PC-9 (cell line): ENCODE results near the gene KLHDC7B. TPM values are rescaled to one million over a fixed set of nuclear protein-coding genes. Genes with fewer than 3 reads are reported as not detected.

Experiments
- BruUV-seq: library from RNA; stranded (reverse); fragments of 400-500 nt; replicated peaks from 2 replicates; lab custom pipeline; 2021; lab: Mats Ljungman, UMichigan
- CTCF ChIA-PET: fragments of 300-600 bp; sonication (Branson Sonifier 250); formaldehyde crosslinking; loops from one replicate; lab custom pipeline; 2022; ENCODE audit warnings: antibody characterized with exemption; lab: Charles Lee
- POLR2A ChIA-PET: fragments of 300-600 bp; sonication (Branson Sonifier 250); formaldehyde crosslinking; loops from one replicate; lab custom pipeline; 2022; ENCODE audit warnings: antibody characterized with exemption; ENCODE audit not compliant: unreplicated experiment; lab: Charles Lee
- DNase-seq, 2 experiments: peaks; one replicate each; pipeline versions ENCODE4 v3.0.0 to v3.0.0-alpha.2; 2015 to 2022; ENCODE audit warnings: mixed read lengths in 1 of 2
- H2AFZ ChIP-seq: fragments of 200-600 bp; sonication (generic); 2 replicates; pipeline ENCODE4 v1.8.1; 2017; ENCODE audit warnings: antibody characterized with exemption
- H3F3A ChIP-seq: fragments of 200-600 bp; sonication (generic); 2 replicates; pipeline ENCODE4 v1.8.1; 2017; ENCODE audit warnings: antibody characterized with exemption, mild to moderate bottlenecking, low read depth; ENCODE audit not compliant: insufficient read depth
- H3K27ac ChIP-seq: fragments of 200-600 bp; sonication (generic); 2 replicates; pipeline ENCODE4 v1.6.1; 2016; ENCODE audit warnings: mixed run types
- H3K27me3 ChIP-seq: fragments of 200-600 bp; sonication (generic); 2 replicates; pipeline ENCODE4 v1.6.1; 2016; ENCODE audit warnings: low read depth, mixed run types; ENCODE audit not compliant: insufficient read depth
- H3K36me3 ChIP-seq: fragments of 200-600 bp; sonication (generic); 2 replicates; pipeline ENCODE4 v1.6.1; 2016; ENCODE audit warnings: low read depth, mixed run types
- H3K4me1 ChIP-seq: fragments of 200-600 bp; sonication (generic); replicated peaks from 2 replicates; pipeline ENCODE4 v1.6.1; 2016; ENCODE audit warnings: mixed run types; ENCODE audit not compliant: insufficient read depth
- H3K4me2 ChIP-seq: fragments of 200-600 bp; sonication (generic); 2 replicates; pipeline ENCODE4 v1.6.1; 2017; ENCODE audit warnings: mixed run types
- H3K4me3 ChIP-seq: fragments of 200-600 bp; sonication (generic); 2 replicates; pipeline ENCODE4 v1.6.1; 2016; ENCODE audit warnings: mixed run types
- H3K79me2 ChIP-seq: fragments of 200-600 bp; sonication (generic); 2 replicates; pipeline ENCODE4 v1.6.1; 2017; ENCODE audit warnings: low read depth, mixed run types
- H3K9me2 ChIP-seq: fragments of 200-600 bp; sonication (generic); 2 replicates; pipeline ENCODE4 v1.8.1; 2017; ENCODE audit warnings: mild to moderate bottlenecking; ENCODE audit not compliant: insufficient read depth
- H3K9me3 ChIP-seq: fragments of 200-600 bp; sonication (generic); 2 replicates; pipeline ENCODE4 v1.8.1; 2016; ENCODE audit warnings: low read depth; ENCODE audit not compliant: insufficient read depth
- H4K20me1 ChIP-seq: fragments of 200-600 bp; sonication (generic); 2 replicates; pipeline ENCODE4 v1.8.1; 2017; ENCODE audit not compliant: insufficient read depth
- EZH2 ChIP-seq: fragments of 200-600 bp; sonication (generic); IDR thresholded peaks from 2 replicates; pipeline ENCODE4 v1.8.0; 2017; ENCODE audit warnings: antibody characterized with exemption, low read depth
- intact Hi-C: fragments of 100-400 bp; cut with micrococcal nuclease; formaldehyde crosslinking; loops from one replicate; pipeline ENCODE4 v1.10.0; 2022; ENCODE audit not compliant: unreplicated experiment
- total RNA-seq: library from RNA; stranded (reverse); gene quantifications from 2 replicates; pipeline ENCODE4 v1.2.3, GENCODE V29; 2021
- TF ChIP-seq, protein P1 (sequence below): fragments of 200-600 bp; sonication (generic); conservative IDR thresholded peaks from 2 replicates; pipeline ENCODE4 v1.6.1; 2017; ENCODE audit warnings: mixed run types, antibody characterized with exemption, mild to moderate bottlenecking, moderate library complexity

The KLHDC7B gene
- total RNA-seq, 1 experiment from 2014 or later: 0.72 TPM

DNA sequence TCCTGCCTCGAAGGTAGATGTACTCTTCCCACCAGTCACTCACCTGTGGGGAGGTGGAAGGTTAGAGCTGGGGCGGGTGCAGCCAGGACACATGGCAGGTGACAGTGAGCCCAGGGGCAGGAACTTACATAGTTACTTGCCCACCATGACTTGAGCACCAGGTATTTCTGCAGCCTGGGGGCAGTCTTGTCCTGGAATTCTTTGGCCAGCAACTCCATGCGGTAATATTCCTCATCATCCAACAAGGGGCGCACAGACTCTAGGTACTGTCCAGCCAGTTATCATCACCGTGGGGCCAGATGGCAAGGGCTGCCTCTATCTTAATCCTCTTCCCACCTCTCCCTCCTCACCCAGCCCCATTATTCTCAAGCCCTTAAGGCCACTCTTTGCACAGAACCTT lies 30.4 kb downstream of the KLHDC7B start:
- Histone ChIP-seq H2AFZ (no peak overlapping the region), H3F3A (peaks cover 10% of the 10 kb centered on the region; the same call in 1 of the 2 replicates), H3K79me2 (peaks cover 11% of the 10 kb centered on the region), H4K20me1 (no peaks in the 10 kb centered on the region), H3K27me3 (no peaks in the 10 kb centered on the region), H3K4me2 (no peak overlapping the region), H3K27ac (no peak overlapping the region), H3K36me3 (peaks cover 23% of the 10 kb centered on the region; the same call in 1 of the 2 replicates), H3K9me3 (no peaks in the 10 kb centered on the region), H3K9me2 (no peaks in the 10 kb centered on the region), H3K4me1 (0 out of 2 replicates have a peak, but pooled peaks cover 2% of the 10 kb centered on the region), H3K4me3 (no peak overlapping the region)
- no peak for TF ChIP-seq EZH2
- TF ChIP-seq, protein P1, sequence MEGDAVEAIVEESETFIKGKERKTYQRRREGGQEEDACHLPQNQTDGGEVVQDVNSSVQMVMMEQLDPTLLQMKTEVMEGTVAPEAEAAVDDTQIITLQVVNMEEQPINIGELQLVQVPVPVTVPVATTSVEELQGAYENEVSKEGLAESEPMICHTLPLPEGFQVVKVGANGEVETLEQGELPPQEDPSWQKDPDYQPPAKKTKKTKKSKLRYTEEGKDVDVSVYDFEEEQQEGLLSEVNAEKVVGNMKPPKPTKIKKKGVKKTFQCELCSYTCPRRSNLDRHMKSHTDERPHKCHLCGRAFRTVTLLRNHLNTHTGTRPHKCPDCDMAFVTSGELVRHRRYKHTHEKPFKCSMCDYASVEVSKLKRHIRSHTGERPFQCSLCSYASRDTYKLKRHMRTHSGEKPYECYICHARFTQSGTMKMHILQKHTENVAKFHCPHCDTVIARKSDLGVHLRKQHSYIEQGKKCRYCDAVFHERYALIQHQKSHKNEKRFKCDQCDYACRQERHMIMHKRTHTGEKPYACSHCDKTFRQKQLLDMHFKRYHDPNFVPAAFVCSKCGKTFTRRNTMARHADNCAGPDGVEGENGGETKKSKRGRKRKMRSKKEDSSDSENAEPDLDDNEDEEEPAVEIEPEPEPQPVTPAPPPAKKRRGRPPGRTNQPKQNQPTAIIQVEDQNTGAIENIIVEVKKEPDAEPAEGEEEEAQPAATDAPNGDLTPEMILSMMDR: peak; percentile 57; the same call in 1 of the 2 replicates
- CTCF ChIA-PET: no interaction called here
- intact Hi-C loops: no loop called here
- POLR2A ChIA-PET: no interaction called here
- peak; percentile 24 to 60 for DNase-seq
- no TSS peak for BruUV-seq

DNA sequence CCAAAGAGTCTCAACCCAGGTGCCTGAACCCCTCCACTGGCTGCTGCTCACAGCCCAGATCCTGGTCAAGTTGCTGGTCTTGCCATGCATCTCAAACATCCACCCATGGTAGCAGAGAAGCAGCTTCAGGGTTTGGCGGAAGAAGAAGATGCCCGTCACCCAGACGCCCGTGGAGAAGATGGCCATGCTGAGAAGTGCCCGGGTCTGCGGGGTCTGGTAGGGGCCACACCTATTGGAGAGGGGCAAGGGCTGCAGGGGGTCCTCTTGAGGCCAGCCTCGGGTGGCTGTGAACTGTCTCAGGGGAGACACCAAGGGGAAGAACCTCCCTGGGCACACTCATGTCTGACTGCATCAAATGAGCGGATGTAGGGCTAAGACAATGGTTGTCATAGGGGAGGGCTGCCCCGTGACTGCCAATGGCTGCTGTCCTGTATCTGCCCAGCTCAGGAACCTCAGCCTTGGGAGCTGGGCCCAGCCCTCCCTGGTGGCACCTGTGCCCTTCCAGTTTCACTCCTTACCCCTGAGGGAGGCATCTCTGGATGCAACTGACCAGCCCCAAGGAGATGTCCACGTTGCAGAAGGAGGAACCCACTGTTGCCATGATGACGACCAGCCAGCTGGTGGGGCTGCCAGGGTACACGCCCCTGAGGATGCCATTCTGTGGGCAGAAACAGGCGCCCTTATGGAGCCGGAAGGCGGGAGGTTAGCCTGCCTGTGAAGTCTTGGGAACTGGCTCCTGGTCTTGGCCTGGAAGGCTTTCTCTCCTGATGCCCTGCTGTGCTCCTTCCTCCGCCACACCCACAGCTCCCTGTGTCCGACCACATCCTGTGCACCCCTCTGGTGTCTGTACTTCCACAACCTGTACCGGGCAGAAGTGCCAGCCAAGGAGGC lies 31.4 kb downstream of the KLHDC7B start:
- Histone ChIP-seq H3K27ac (no peak overlapping the region), H4K20me1 (no peaks in the 10 kb centered on the region), H3F3A (peaks cover 10% of the 10 kb centered on the region; the same call in 1 of the 2 replicates), H2AFZ (no peak overlapping the region), H3K36me3 (peaks cover 22% of the 10 kb centered on the region; the same call in 1 of the 2 replicates), H3K4me1 (peaks cover 11% of the 10 kb centered on the region), H3K79me2 (peaks cover 21% of the 10 kb centered on the region), H3K9me2 (no peaks in the 10 kb centered on the region), H3K4me3 (no peak overlapping the region), H3K27me3 (no peaks in the 10 kb centered on the region), H3K9me3 (no peaks in the 10 kb centered on the region), H3K4me2 (no peak overlapping the region)
- ChIA-PET POLR2A (no interaction called here), CTCF (no interaction called here)
- no peak for DNase-seq
- TF ChIP-seq, protein P1: no peak
- TF ChIP-seq EZH2: no peak
- no TSS peak for BruUV-seq
- intact Hi-C loops: no loop called here

DNA sequence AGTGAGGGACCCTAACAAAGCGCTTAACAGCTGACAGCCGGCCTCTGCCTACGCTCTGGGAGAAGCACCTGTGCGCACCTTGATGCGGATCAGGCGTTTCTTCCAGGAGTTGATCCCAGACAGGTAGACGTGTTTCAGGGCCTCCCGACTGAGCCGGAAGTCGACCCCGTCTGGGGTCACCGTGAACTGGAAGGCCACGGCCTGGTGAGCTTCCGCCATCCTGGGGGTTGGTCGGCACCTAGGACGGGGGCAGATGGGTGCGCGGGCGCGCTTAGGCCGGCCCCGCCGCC lies 31.9 kb downstream of the KLHDC7B start:
- Histone ChIP-seq H3K36me3 (peaks cover 16% of the 10 kb centered on the region; the same call in 1 of the 2 replicates), H4K20me1 (no peaks in the 10 kb centered on the region), H3K4me1 (peaks cover 11% of the 10 kb centered on the region), H2AFZ (no peak overlapping the region), H3K4me2 (no peak overlapping the region), H3K4me3 (no peak overlapping the region), H3K9me3 (no peaks in the 10 kb centered on the region), H3K9me2 (no peaks in the 10 kb centered on the region), H3F3A (peaks cover 10% of the 10 kb centered on the region; the same call in 1 of the 2 replicates), H3K27ac (no peak overlapping the region), H3K27me3 (no peaks in the 10 kb centered on the region), H3K79me2 (peaks cover 22% of the 10 kb centered on the region)
- DNase-seq: no peak
- ChIA-PET CTCF (no interaction called here), POLR2A (no interaction called here)
- no peak for TF ChIP-seq EZH2
- TF ChIP-seq, protein P1: no peak
- intact Hi-C loops: no loop called here
- BruUV-seq: no TSS peak
